HG03575 (cell line): ENCODE results near the gene ATRN.
"Not testable (repeated sequence)": the region's sequence is repeated elsewhere in the genome, so short reads cannot be mapped to it uniquely, and the experiment has no call there.

Experiments used
- ATAC-seq: cut with Tn5 transposase; IDR thresholded peaks from one replicate; pipeline ENCODE4 v1.9.1; 2021; ENCODE audit not compliant: unreplicated experiment, insufficient number of reproducible peaks, low FRiP score; ENCODE audit errors: extremely low read depth

The ATRN gene

GRCh38 chr20:3470627-3471396, at the start of gene ATRN:
TSS of gene ATRN (plus strand) at chr20:3471018. CDS start at chr20:3471108, 90 bp downstream.
- ATAC-seq: no peak

DNA sequence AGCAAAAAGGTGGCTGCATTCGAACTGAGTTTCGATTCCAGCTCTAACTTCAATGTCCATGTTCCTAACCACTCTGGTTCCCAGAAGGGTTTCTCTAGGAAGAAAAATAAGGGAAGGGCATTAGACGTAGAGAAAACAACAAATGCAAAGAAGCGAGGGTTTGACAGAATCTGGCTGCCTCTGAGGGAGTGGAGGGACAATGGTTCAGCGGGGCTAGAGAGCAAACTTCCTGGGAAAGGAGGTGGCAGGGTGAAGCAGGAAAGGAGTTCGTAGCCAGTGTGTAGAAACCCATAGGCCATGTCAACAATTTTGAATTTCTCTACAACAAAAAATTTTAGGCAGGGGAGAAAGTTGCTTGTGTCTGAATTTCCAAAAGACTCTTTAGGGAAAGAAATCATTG, 48.8 kb upstream of the ATRN start:
- ATAC-seq: no peak

DNA sequence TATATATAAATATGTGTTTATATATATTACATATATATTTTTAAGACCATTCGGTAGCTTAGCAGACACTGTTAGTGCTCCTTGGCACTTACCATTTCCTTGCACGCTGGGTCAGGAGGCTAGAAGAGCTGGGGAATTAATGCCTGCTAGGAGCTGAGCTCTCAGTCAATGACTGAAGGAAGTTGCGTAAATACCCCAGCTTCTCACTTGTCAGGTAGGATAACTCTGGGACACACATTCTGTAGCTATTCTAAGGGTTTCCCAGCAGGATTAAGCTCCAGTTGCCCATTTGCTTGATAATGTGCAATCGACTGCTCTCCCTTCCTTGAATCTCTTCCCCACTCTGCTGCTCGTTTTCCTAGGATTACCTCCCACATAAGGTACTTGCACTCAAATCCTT, 47.7 kb upstream of the ATRN start:
- ATAC-seq: no peak

GRCh38 chr20:3426766-3427165, 44.1 kb upstream of the ATRN start:
- ATAC-seq: not testable (repeated sequence)

DNA sequence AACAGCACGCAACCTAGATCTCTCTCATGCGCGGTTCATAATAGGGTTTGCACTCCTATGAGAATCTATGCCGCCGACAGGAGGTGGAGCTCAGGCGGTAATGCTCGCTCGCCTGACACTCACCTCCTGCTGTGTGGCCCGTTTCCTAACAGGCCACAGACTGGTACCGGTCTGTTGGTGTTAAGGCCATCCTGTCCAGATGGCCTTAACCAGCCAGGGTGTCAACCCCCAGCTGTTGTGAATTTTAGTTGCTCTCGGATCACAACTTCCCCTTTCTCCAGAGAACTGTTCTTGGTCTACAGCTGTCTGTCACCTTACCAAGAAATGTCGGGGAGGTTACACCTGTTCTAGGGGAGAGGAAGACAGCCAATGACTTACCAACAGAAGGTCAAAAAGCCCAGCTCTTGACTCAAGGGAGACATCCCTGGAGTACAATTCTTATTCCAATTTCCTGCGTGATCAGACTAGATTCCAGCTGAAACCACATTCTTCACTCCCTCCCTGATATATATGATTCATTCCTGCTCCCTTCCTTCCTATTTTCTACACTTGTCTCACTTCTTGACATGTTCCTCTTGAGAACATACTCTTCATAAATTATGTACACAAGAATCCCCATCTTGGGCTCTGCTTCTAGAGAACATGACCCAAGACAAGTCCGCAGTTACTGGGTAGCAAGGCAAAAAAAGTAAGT, 40.3 kb upstream of the ATRN start:
- no peak for ATAC-seq

DNA sequence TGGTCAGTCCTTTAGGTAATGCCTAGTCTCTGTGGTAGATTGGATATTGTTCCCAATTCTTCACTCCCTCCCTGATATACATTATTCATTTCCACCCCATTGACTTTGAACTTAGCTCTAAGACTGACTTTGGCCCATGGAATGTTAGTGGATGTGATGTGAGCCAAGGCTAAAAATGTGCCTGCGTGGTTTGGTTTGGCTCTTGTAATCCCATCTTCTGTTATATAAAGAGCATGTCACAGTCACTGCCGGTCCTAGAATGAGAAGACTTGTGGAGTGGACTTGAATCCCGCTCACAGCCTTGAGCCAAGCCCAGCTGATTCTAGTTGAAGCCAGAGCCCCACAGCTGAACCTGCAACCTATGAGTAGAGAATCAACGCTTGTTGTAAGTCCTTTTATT, 39.7 kb upstream of the ATRN start:
- no peak for ATAC-seq

GRCh38 chr20:3432844-3433243, 38.0 kb upstream of the ATRN start:
- ATAC-seq: no peak

- no peak for ATAC-seq
These were observed 37.1 kb upstream of the ATRN start for GRCh38 chr20:3433744-3434143.

GRCh38 chr20:3434232-3434631, 36.6 kb upstream of the ATRN start:
- ATAC-seq: no peak

DNA sequence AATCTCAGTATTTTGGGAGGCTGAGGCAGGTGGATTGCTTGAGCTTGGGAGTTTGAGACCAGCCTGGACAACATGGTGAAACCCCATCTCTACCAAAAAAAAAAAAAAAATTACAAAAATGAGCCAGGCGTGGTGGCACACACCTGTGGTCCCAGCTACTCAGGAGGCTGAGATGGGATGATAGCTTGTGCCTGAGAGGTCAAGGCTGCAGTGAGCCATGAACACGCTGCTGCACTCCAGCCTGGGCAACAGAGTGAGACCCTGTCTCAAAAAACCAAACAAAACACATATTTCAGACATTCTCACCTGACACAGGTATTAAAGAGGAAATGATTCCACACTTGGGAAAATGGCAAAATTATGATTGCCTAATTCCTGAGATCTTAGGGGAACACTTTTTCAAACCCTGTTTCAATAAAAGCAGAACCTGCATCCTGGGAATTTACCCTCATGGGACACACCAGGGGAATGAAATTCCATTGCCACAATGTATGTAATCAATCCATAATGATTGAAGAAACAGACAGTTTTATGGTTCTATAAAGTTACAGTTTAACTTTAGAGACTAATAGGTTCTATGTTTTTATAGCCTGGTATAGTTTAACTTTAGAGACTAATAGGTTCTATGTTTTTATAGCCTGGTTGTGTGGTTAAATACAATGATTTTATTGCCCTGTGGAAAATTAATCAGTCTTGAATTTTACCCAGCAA, 33.8 kb upstream of the ATRN start:
- ATAC-seq: no peak

GRCh38 chr20:3446779-3447178, 24.0 kb upstream of the ATRN start:
- no peak for ATAC-seq

GRCh38 chr20:3447321-3447720, 23.5 kb upstream of the ATRN start:
- ATAC-seq: no peak

GRCh38 chr20:3449319-3449718, 21.5 kb upstream of the ATRN start:
- no peak for ATAC-seq

GRCh38 chr20:3452136-3452535, 18.7 kb upstream of the ATRN start:
- no peak for ATAC-seq

- no peak for ATAC-seq
These were observed 18.1 kb upstream of the ATRN start for GRCh38 chr20:3452690-3453089.

GRCh38 chr20:3454831-3455230, 16.0 kb upstream of the ATRN start:
- ATAC-seq: no peak

DNA sequence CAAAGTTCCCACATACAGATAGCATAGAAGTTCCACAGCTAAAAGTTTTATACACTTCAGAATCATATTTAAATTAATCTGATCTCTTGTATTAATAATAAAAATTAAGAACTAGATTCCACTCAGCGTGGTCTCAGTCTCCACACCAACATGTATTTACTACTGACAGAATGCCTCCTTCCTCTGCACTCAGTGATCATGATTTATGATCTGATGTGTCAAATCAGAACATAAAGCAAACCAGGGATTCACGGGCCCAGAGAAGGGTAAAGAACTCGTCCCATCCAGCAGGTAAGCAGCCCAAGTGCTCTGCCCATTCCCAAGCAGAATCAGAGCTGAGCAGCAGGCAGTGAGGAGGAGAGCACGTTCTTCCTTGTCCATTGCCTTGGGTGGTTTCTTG, 14.2 kb upstream of the ATRN start:
- ATAC-seq: no peak

- ATAC-seq: no peak
These were observed 10.9 kb upstream of the ATRN start for GRCh38 chr20:3459881-3460307.

DNA sequence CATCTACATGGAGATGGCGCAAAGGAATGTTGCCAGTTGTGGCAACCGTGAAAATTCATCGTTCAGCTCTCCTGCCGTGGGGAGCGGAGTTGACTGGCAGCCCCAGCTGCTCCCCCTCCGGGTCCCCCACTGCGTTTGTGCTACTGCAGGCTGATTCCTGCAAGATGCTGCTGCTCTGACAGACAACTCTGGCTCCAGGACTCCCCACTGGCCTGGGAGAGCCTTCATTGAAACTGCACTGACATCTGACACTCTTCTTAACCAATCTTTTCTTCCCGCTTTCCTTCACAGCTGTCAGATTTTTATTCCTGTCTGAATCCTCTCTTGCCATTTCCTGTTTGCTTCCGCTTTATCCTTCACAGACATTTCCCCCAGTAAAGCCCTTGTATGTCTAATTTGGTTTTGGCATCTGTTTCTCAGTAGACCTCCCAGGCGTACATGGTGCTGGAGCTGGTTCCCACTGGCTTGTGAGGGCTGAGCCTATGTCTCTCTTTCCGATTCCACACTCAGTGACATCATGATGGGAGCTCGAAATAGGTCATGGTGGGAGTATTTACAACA, 9.5 kb upstream of the ATRN start:
- no peak for ATAC-seq
